Endothelial cell of umbilical vein (primary cell): ENCODE data around the gene FAM114A1. TPM values are rescaled to one million over a fixed set of nuclear protein-coding genes. Genes with fewer than 3 reads are reported as not detected.
"Not testable (repeated sequence)": the region's sequence is repeated elsewhere in the genome, so short reads cannot be mapped to it uniquely, and the experiment has no call there.

Source experiments
- BruUV-seq: library from RNA; stranded (reverse); fragments of 400-500 nt; replicated peaks from 2 replicates; lab custom pipeline; 2021; lab: Mats Ljungman, UMichigan
- CTCF ChIA-PET: fragments of 300-600, 350-600 bp; sonication (Branson Sonifier 250); formaldehyde crosslinking; loops from one replicate; lab custom pipeline; 2021; ENCODE audit warnings: antibody characterized with exemption, inconsistent platforms; lab: Charles Lee
- POLR2A ChIA-PET: fragments of 300-600, 350-600 bp; sonication (Branson Sonifier 250); formaldehyde crosslinking; loops from one replicate; lab custom pipeline; 2021; ENCODE audit warnings: antibody characterized with exemption, inconsistent platforms; lab: Charles Lee
- DNase-seq: peaks from one replicate; pipeline ENCODE4 v3.0.0-alpha.2; 2011; ENCODE audit warnings: low read depth, low spot score
- FAIRE-seq: peaks from 2 replicates; lab custom pipeline; 2011; peaks lifted over from hg19 to GRCh38; lab: Jason Lieb, UNC
- H2AFZ ChIP-seq: 2 replicates; pipeline ENCODE4 v1.6.0; 2012; ENCODE audit warnings: low read depth, low read length, control low read depth, inconsistent platforms
- H3K27ac ChIP-seq: 2 replicates; pipeline ENCODE4 v1.5.1; 2011; ENCODE audit warnings: low read depth, mild to moderate bottlenecking, control low read depth, low read length, moderate library complexity; ENCODE audit not compliant: insufficient read depth
- H3K27me3 ChIP-seq, 2 experiments: 2 replicates each; pipeline versions ENCODE4 v1.6.0 to v1.6.1; 2011; ENCODE audit warnings: low read length in 2 of 2, mixed read lengths in 1 of 2; ENCODE audit not compliant: control insufficient read depth in 2 of 2, insufficient read depth in 2 of 2
- H3K36me3 ChIP-seq, 2 experiments: 2 replicates in 1 of 2; 3 replicates in 1 of 2; pipeline ENCODE4 v1.5.1; 2011; ENCODE audit warnings: low read length in 2 of 2, mild to moderate bottlenecking in 1 of 2, moderate library complexity in 1 of 2; ENCODE audit not compliant: control insufficient read depth in 2 of 2, insufficient read depth in 2 of 2; ENCODE audit errors: extremely low read depth in 1 of 2
- H3K4me1 ChIP-seq: 3 replicates; pipeline ENCODE4 v1.5.1; 2011; ENCODE audit warnings: mild to moderate bottlenecking, low read length; ENCODE audit not compliant: control insufficient read depth, insufficient read depth; ENCODE audit errors: extremely low read depth
- H3K4me2 ChIP-seq: 2 replicates; pipeline ENCODE4 v1.6.1; 2011; ENCODE audit warnings: low read length, control low read depth, mixed read lengths; ENCODE audit not compliant: insufficient read depth
- H3K4me3 ChIP-seq, 3 experiments: fragments of 200-600 bp in 1 of 3; sonication (generic), shearing (Covaris generic) in 1 of 3; replicated peaks in 1 of 3; 2 replicates each; pipeline ENCODE4 v1.5.1; 2011 to 2016; ENCODE audit warnings: control low read depth in 3 of 3, low read length in 3 of 3, mild to moderate bottlenecking in 2 of 3, inconsistent platforms in 1 of 3, low read depth in 1 of 3, moderate library complexity in 1 of 3; ENCODE audit not compliant: insufficient read depth in 1 of 3
- H3K79me2 ChIP-seq: 2 replicates; pipeline ENCODE4 v1.6.0; 2012; ENCODE audit warnings: low read length, inconsistent platforms; ENCODE audit not compliant: control insufficient read depth, insufficient read depth
- H3K9ac ChIP-seq: replicated peaks from 2 replicates; pipeline ENCODE3; 2011; ENCODE audit warnings: low read length, control low read depth; ENCODE audit not compliant: insufficient read depth; ENCODE audit errors: extremely low read depth
- H3K9me1 ChIP-seq: replicated peaks from 3 replicates; pipeline ENCODE4 v1.6.0; 2011; ENCODE audit warnings: mild to moderate bottlenecking, low read length; ENCODE audit not compliant: control insufficient read depth, insufficient read depth; ENCODE audit errors: extremely low read depth
- H3K9me3 ChIP-seq: replicated peaks from 2 replicates; pipeline ENCODE4 v1.5.1; 2012; ENCODE audit warnings: low read length, inconsistent platforms; ENCODE audit not compliant: control insufficient read depth, insufficient read depth
- H4K20me1 ChIP-seq: replicated peaks from 2 replicates; pipeline ENCODE3; 2011; ENCODE audit warnings: mild to moderate bottlenecking, low read length; ENCODE audit not compliant: control insufficient read depth, insufficient read depth; ENCODE audit errors: extremely low read depth
- CTCF ChIP-seq, 2 donors: IDR thresholded peaks; 1 replicate in 1 of 2; 2 replicates in 1 of 2; pipeline ENCODE4 v1.5.1; 2011; ENCODE audit warnings: low read length in 2 of 2, mild to moderate bottlenecking in 2 of 2, moderate library complexity in 2 of 2, control low read depth in 1 of 2, inconsistent platforms in 1 of 2, low read depth in 1 of 2; ENCODE audit not compliant: insufficient read depth in 1 of 2; ENCODE audit errors: extremely low read depth in 1 of 2
- EZH2 ChIP-seq: IDR thresholded peaks from 2 replicates; pipeline ENCODE4 v1.6.1; 2012; ENCODE audit warnings: borderline replicate concordance, low read depth, mild to moderate bottlenecking, moderate library complexity, low read length, inconsistent platforms; ENCODE audit not compliant: severe bottlenecking
- FOS ChIP-seq: IDR thresholded peaks from 2 replicates; pipeline ENCODE4 v1.6.1; 2011; ENCODE audit warnings: mild to moderate bottlenecking, low read length, moderate library complexity, borderline replicate concordance; ENCODE audit not compliant: insufficient read depth
- GATA2 ChIP-seq: IDR thresholded peaks from 2 replicates; pipeline ENCODE4 v1.7.0; 2011; ENCODE audit warnings: low read depth, mild to moderate bottlenecking, moderate library complexity, mixed read lengths, low read length; ENCODE audit not compliant: insufficient read length, insufficient read depth
- JUN ChIP-seq: IDR thresholded peaks from 2 replicates; pipeline ENCODE4 v1.6.1; 2011; ENCODE audit warnings: borderline replicate concordance, low read depth; ENCODE audit not compliant: insufficient read length, insufficient read depth
- MYC ChIP-seq: IDR thresholded peaks from one replicate; pipeline ENCODE4 v1.6.1; 2011; ENCODE audit warnings: mild to moderate bottlenecking, low read depth, low read length
- POLR2A ChIP-seq: IDR thresholded peaks from 2 replicates; pipeline ENCODE4 v1.6.1; 2012; ENCODE audit warnings: low read depth, mild to moderate bottlenecking, control low read depth, low read length
- POLR2AphosphoS5 ChIP-seq: IDR thresholded peaks from 2 replicates; pipeline ENCODE4 v1.6.1; 2012; ENCODE audit warnings: low read depth, mild to moderate bottlenecking, control low read depth, low read length, moderate library complexity; ENCODE audit not compliant: insufficient read depth
- dilution Hi-C: fragments of 300-500 bp; cut with MboI; formaldehyde crosslinking; loops from one replicate; pipeline ENCODE4 v1.15.0; 2019; ENCODE audit warnings: low sequenced_read_pairs; ENCODE audit not compliant: extremely low pct_ligation_motif_present
- intact Hi-C: fragments of 100-400 bp; cut with micrococcal nuclease; formaldehyde crosslinking; loops from one replicate; pipeline ENCODE4 v1.10.0; 2022
- polyA plus RNA-seq, 4 experiments: library from polyadenylated mRNA; depleted of rRNA in 3 of 4; stranded (reverse) in 3 of 4; unstranded in 1 of 4; fragments of >200 nt; gene quantifications; 2 replicates each; pipeline versions ENCODE4 v1.2.1 to v1.2.3, GENCODE V29; 2011 to 2012; ENCODE audit warnings: missing spikeins in 1 of 4
- total RNA-seq: library from RNA; stranded (reverse); gene quantifications from 2 replicates; pipeline ENCODE4 v1.2.3, GENCODE V29; 2021
- TF ChIP-seq, protein P1 (sequence below): IDR thresholded peaks from 2 replicates; pipeline ENCODE4 v1.6.1; 2011; ENCODE audit not compliant: insufficient read depth, insufficient read length

Gene FAM114A1
- total and polyA plus RNA-seq, 2 donors (not counting 3 experiments of a cell fraction or from before 2014, with no cell fraction given) = 99.2 to 118 TPM

DNA sequence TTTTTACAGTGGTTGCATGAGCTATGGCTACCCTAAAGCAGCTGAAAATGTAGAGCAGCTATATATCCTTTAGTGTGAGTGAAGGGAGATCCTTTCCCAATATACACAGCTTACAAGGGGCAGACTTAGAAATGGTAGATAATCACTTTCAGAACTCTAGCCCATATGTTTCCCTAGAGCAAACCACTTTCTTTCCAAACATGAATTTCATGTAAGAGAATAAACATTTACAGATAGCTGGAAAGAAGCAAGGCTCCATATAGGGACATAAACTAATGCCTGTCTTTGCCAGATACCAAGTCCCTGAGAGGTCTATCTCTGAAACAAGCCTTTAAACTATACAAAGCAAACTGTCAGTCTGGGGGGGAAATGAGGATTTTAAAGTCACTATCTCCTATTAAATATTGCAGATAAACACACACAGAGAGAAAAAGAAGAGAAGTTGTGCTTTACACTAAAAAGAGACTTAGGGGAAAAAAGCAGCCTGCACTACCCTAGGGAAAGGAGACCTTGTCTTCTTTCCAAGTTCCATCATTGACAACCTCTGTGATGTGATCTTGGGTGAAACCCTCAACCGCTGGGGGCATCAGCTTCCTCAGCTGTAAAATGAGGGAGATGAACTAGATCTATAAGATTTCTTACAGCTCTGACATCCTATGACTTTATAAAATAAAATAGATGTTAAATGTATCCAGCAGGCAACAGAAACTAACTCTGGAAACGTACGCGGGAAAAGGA lies 91.0 kb downstream of the FAM114A1 start:
- no TSS peak for BruUV-seq
- Histone ChIP-seq H3K27me3 (peaks cover 14% of the 10 kb centered on the region in 2 experiments), H3K36me3 (no peaks in the 10 kb centered on the region), H3K9ac (no peak overlapping the region), H3K27ac (no peak overlapping the region), H3K4me2 (no peak overlapping the region), H4K20me1 (no peaks in the 10 kb centered on the region), H3K9me3 (no peaks in the 10 kb centered on the region), H3K4me1 (no peaks in the 10 kb centered on the region), H3K9me1 (no peaks in the 10 kb centered on the region), H2AFZ (no peak overlapping the region), H3K4me3 (no peak overlapping the region), H3K79me2 (no peaks in the 10 kb centered on the region)
- DNase-seq (no peak), FAIRE-seq (no peak)
- TF ChIP-seq CTCF (IDR thresholded peaks at IDR 0.05; ENCODE audit: extremely low read depth in 1 of 2, insufficient read depth in 1 of 2, low read depth in 1 of 2, low read length in 2 of 2) (no peak), FOS (no peak), POLR2A (no peak), GATA2 (no peak), EZH2 (no peak), MYC (no peak), JUN (no peak), POLR2AphosphoS5 (no peak)
- TF ChIP-seq, protein P1, sequence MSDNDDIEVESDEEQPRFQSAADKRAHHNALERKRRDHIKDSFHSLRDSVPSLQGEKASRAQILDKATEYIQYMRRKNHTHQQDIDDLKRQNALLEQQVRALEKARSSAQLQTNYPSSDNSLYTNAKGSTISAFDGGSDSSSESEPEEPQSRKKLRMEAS = no peak
- ChIA-PET CTCF (interaction anchor here (1.0 to 1.1 kb wide), 3 partner anchors 8 to 177 kb away, joined by 3 read pairs; no protein-coding TSS in a partner anchor), POLR2A (no interaction called here)
- intact Hi-C loops (no loop called here), dilution Hi-C loops (no loop called here)

DNA sequence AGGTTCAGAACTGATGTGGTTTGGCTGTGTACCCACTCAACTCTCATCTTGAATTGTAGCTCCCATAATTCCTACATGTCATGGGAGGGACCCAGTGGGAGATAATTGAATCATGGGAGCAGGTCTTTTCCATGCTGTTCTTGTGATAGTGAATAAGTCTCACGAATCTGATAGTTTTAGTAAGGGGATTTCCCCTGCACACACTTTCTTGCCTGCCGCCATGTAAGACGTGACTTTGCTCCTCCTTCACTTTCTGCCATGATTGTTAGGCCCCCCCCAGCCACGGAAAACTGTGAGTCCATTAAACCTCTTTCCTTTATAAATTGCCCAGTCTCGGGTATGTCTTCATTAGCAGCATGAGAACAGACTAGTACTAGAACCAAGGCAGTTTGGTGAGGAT lies 91.6 kb downstream of the FAM114A1 start:
- peaks cover 12 to 14% of the 10 kb centered on the region in 2 experiments for H3K27me3 ChIP-seq
- H3K79me2 ChIP-seq, H3K9ac ChIP-seq, H3K4me2 ChIP-seq, FAIRE-seq, BruUV-seq, H4K20me1 ChIP-seq, dilution Hi-C loops, DNase-seq, H3K4me1 ChIP-seq, H3K4me3 ChIP-seq, H2AFZ ChIP-seq, H3K9me3 ChIP-seq, intact Hi-C loops, POLR2A ChIA-PET, H3K36me3 ChIP-seq, H3K27ac ChIP-seq, H3K9me1 ChIP-seq: not testable (repeated sequence)
- CTCF ChIA-PET = interaction anchor here (1.2 kb wide), 1 partner anchor 176 kb away, joined by 3 read pairs; no protein-coding TSS in a partner anchor
